BE2C (cell line): ENCODE data around the gene RNU6-9.

Experiments
- DNase-seq: peaks from one replicate; pipeline ENCODE4 v3.0.0-alpha.2; 2020
- H3K27me3 ChIP-seq: fragments of 250-450 bp; sonication (Bioruptor Pico); 2 replicates; pipeline ENCODE4 v1.5.1; 2020; ENCODE audit warnings: mild to moderate bottlenecking
- H3K36me3 ChIP-seq: fragments of 250-450 bp; sonication (Bioruptor Pico); 2 replicates; pipeline ENCODE4 v1.5.1; 2020; ENCODE audit warnings: mild to moderate bottlenecking
- H3K4me1 ChIP-seq: fragments of 250-450 bp; sonication (Bioruptor Pico); 2 replicates; pipeline ENCODE4 v1.5.1; 2020
- H3K4me3 ChIP-seq: 2 replicates; pipeline ENCODE4 v1.5.1; 2011; ENCODE audit warnings: low read depth, low read length
- H3K9me3 ChIP-seq: fragments of 250-450 bp; sonication (Bioruptor Pico); 2 replicates; pipeline ENCODE4 v1.5.1; 2020
- CTCF ChIP-seq: IDR thresholded peaks from 2 replicates; pipeline ENCODE4 v1.5.1; 2012; ENCODE audit warnings: mild to moderate bottlenecking, low read depth, low read length

The RNU6-9 gene

GRCh38 chr19:934197-934840 is 41.0 kb downstream of the RNU6-9 start:
- Histone ChIP-seq H3K9me3 (no peaks in the 10 kb centered on the region), H3K27me3 (no peaks in the 10 kb centered on the region), H3K4me1 (peaks cover 25% of the 10 kb centered on the region), H3K36me3 (peaks cover 17% of the 10 kb centered on the region), H3K4me3 (no peak overlapping the region)
- no peak for DNase-seq
- no peak for TF ChIP-seq CTCF

- peaks cover 29% of the 10 kb centered on the region for H3K4me1 ChIP-seq
- no peak overlapping the region for H3K4me3 ChIP-seq
- H3K9me3 ChIP-seq: no peaks in the 10 kb centered on the region
- peak; percentile 82 for DNase-seq
- H3K36me3 ChIP-seq: peaks cover 12% of the 10 kb centered on the region
- H3K27me3 ChIP-seq: no peaks in the 10 kb centered on the region
- TF ChIP-seq CTCF: no peak
These were observed 41.7 kb downstream of the RNU6-9 start for GRCh38 chr19:934865-935479.

GRCh38 chr19:936175-936546 is 42.9 kb downstream of the RNU6-9 start:
- Histone ChIP-seq H3K27me3 (no peaks in the 10 kb centered on the region), H3K36me3 (peaks cover 12% of the 10 kb centered on the region), H3K4me1 (peaks cover 38% of the 10 kb centered on the region), H3K9me3 (no peaks in the 10 kb centered on the region), H3K4me3 (no peak overlapping the region)
- TF ChIP-seq CTCF: no peak
- DNase-seq: no peak

GRCh38 chr19:937259-937694 is 44.0 kb downstream of the RNU6-9 start:
- no peaks in the 10 kb centered on the region for H3K9me3 ChIP-seq
- H3K4me3 ChIP-seq: no peak overlapping the region
- TF ChIP-seq CTCF: no peak
- H3K27me3 ChIP-seq: no peaks in the 10 kb centered on the region
- DNase-seq: no peak
- peaks cover 9% of the 10 kb centered on the region for H3K36me3 ChIP-seq
- peaks cover 40% of the 10 kb centered on the region for H3K4me1 ChIP-seq

- peaks cover 9% of the 10 kb centered on the region for H3K36me3 ChIP-seq
- H3K27me3 ChIP-seq: no peaks in the 10 kb centered on the region
- no peak for DNase-seq
- no peak overlapping the region for H3K4me3 ChIP-seq
- H3K4me1 ChIP-seq: peaks cover 33% of the 10 kb centered on the region
- no peaks in the 10 kb centered on the region for H3K9me3 ChIP-seq
- TF ChIP-seq CTCF: no peak
These were observed 45.1 kb downstream of the RNU6-9 start for GRCh38 chr19:938233-938923.

- H3K9me3 ChIP-seq: no peaks in the 10 kb centered on the region
- no peak for DNase-seq
- peaks cover 22% of the 10 kb centered on the region for H3K4me1 ChIP-seq
These were observed 46.2 kb downstream of the RNU6-9 start for GRCh38 chr19:939439-939838.

More at GRCh38 chr19:939439-939838, 46.2 kb downstream of the RNU6-9 start:
- TF ChIP-seq CTCF: no peak
- H3K27me3 ChIP-seq: no peaks in the 10 kb centered on the region
- no peak overlapping the region for H3K4me3 ChIP-seq
- H3K36me3 ChIP-seq: peaks cover 9% of the 10 kb centered on the region
